IMR-90 (cell line): Measurements from ENCODE around the gene TMEM204. TPM values are rescaled to one million over a fixed set of nuclear protein-coding genes. Genes with fewer than 3 reads are reported as not detected.

Experiments
- ATAC-seq: fragments of 200-7000 bp; cut with Tn5 transposase; 2 replicates; pipeline ENCODE4 v1.9.1; 2020; ENCODE audit warnings: low read depth, mild to moderate bottlenecking, moderate library complexity
- BruUV-seq: library from RNA; stranded (reverse); fragments of 400-500 nt; replicated peaks from 2 replicates; lab custom pipeline; 2021; lab: Mats Ljungman, UMichigan
- CTCF ChIA-PET: fragments of 300-600 bp; formaldehyde crosslinking; extraction: SDS; loops from one replicate; lab custom pipeline; 2021; ENCODE audit warnings: antibody characterized with exemption; lab: Yijun Ruan, JAX
- POLR2A ChIA-PET: fragments of 300-600 bp; sonication (Branson Sonifier 250); formaldehyde crosslinking; loops from one replicate; lab custom pipeline; 2022; ENCODE audit warnings: antibody characterized with exemption; ENCODE audit not compliant: unreplicated experiment; lab: Charles Lee
- DNase-seq: peaks from one replicate; pipeline ENCODE4 v3.0.0; 2013
- H2AFZ ChIP-seq: replicated peaks from 2 replicates; pipeline ENCODE3; 2013; ENCODE audit warnings: low read length, mild to moderate bottlenecking; ENCODE audit not compliant: poor library complexity
- H2AK5ac ChIP-seq: 2 replicates; pipeline ENCODE4 v1.6.1; 2013; ENCODE audit warnings: low read depth, low read length, inconsistent platforms
- H2AK9ac ChIP-seq: replicated peaks from 2 replicates; pipeline ENCODE3; 2013; ENCODE audit warnings: mild to moderate bottlenecking, low read depth, low read length, moderate library complexity; ENCODE audit not compliant: poor library complexity
- H2BK120ac ChIP-seq: 2 replicates; pipeline ENCODE4 v1.6.1; 2013; ENCODE audit warnings: low read depth, low read length, inconsistent platforms
- H2BK15ac ChIP-seq: 3 replicates; pipeline ENCODE4 v1.6.1; 2013; ENCODE audit warnings: low read depth, low read length, inconsistent platforms
- H2BK20ac ChIP-seq: 2 replicates; pipeline ENCODE4 v1.6.1; 2013; ENCODE audit warnings: low read depth, mild to moderate bottlenecking, inconsistent platforms, low read length, moderate library complexity
- H2BK5ac ChIP-seq: 2 replicates; pipeline ENCODE4 v1.6.1; 2013; ENCODE audit warnings: mild to moderate bottlenecking, low read depth, low read length, inconsistent platforms; ENCODE audit not compliant: poor library complexity, severe bottlenecking
- H3K14ac ChIP-seq: replicated peaks from 2 replicates; pipeline ENCODE4 v1.6.1; 2013; ENCODE audit warnings: low read depth, low read length, inconsistent platforms
- H3K18ac ChIP-seq: 2 replicates; pipeline ENCODE4 v1.6.1; 2013; ENCODE audit warnings: low read depth, low read length, control low read depth
- H3K23ac ChIP-seq: 2 replicates; pipeline ENCODE4 v1.6.1; 2013; ENCODE audit warnings: low read depth, low read length, inconsistent platforms
- H3K27ac ChIP-seq: 2 replicates; pipeline ENCODE4 v1.5.1; 2013; ENCODE audit warnings: mild to moderate bottlenecking, control low read depth, low read length; ENCODE audit not compliant: insufficient read depth
- H3K27me3 ChIP-seq: 2 replicates; pipeline ENCODE4 v1.6.1; 2013; ENCODE audit warnings: low read length; ENCODE audit not compliant: control insufficient read depth, insufficient read depth
- H3K36me3 ChIP-seq: 2 replicates; pipeline ENCODE4 v1.6.1; 2013; ENCODE audit warnings: low read length, mixed read lengths; ENCODE audit not compliant: control insufficient read depth, insufficient read depth
- H3K4ac ChIP-seq: 2 replicates; pipeline ENCODE4 v1.6.1; 2013; ENCODE audit warnings: low read depth, low read length, inconsistent platforms
- H3K4me1 ChIP-seq: 2 replicates; pipeline ENCODE4 v1.6.1; 2013; ENCODE audit warnings: low read length, mixed read lengths; ENCODE audit not compliant: control insufficient read depth, insufficient read depth
- H3K4me2 ChIP-seq: 2 replicates; pipeline ENCODE4 v1.6.1; 2013; ENCODE audit warnings: low read depth, mild to moderate bottlenecking, control low read depth, low read length, moderate library complexity
- H3K4me3 ChIP-seq: 2 replicates; pipeline ENCODE4 v1.5.1; 2013; ENCODE audit warnings: low read depth, mild to moderate bottlenecking, control low read depth, low read length, moderate library complexity; ENCODE audit not compliant: insufficient read depth
- H3K56ac ChIP-seq: 2 replicates; pipeline ENCODE4 v1.6.1; 2013; ENCODE audit warnings: low read length, inconsistent platforms; ENCODE audit not compliant: insufficient read depth; ENCODE audit errors: extremely low read depth
- H3K79me1 ChIP-seq, 2 experiments: 2 replicates each; pipeline ENCODE4 v1.6.1; 2013; ENCODE audit warnings: low read length in 2 of 2, inconsistent platforms in 1 of 2, low read depth in 1 of 2
- H3K9ac ChIP-seq: 2 replicates; pipeline ENCODE4 v1.6.1; 2013; ENCODE audit warnings: low read depth, low read length, control low read depth
- H3K9me1 ChIP-seq: 2 replicates; pipeline ENCODE4 v1.6.1; 2013; ENCODE audit warnings: low read length, inconsistent platforms; ENCODE audit not compliant: insufficient read depth
- H3K9me3 ChIP-seq: 2 replicates; pipeline ENCODE4 v1.6.1; 2013; ENCODE audit warnings: low read length; ENCODE audit not compliant: control insufficient read depth, insufficient read depth
- H4K20me1 ChIP-seq: 2 replicates; pipeline ENCODE4 v1.6.1; 2013; ENCODE audit warnings: low read length, inconsistent platforms; ENCODE audit not compliant: insufficient read depth
- H4K5ac ChIP-seq: 2 replicates; pipeline ENCODE4 v1.6.1; 2013; ENCODE audit warnings: mild to moderate bottlenecking, low read depth, low read length, control low read depth
- H4K8ac ChIP-seq, 2 experiments: 2 replicates each; pipeline ENCODE4 v1.6.1; 2013; ENCODE audit warnings: low read depth in 2 of 2, low read length in 2 of 2, control low read depth in 1 of 2, inconsistent platforms in 1 of 2
- H4K91ac ChIP-seq: 2 replicates; pipeline ENCODE4 v1.6.1; 2013; ENCODE audit warnings: low read depth, low read length, inconsistent platforms; ENCODE audit not compliant: insufficient read depth
- RFX5 ChIP-seq: IDR thresholded peaks from 2 replicates; pipeline ENCODE4 v1.8.0; 2012; ENCODE audit warnings: low read depth, mild to moderate bottlenecking, low read length, moderate library complexity
- WGBS, 2 experiments: methylation state at CpG; one replicate each; pipeline versions ENCODE4 v1.1.5 to v1.1.7; 2013; ENCODE audit warnings: missing lambda C conversion rate in 2 of 2; ENCODE audit not compliant: insufficient read length in 1 of 2; ENCODE audit errors: extremely low coverage in 2 of 2; 5-methylcytosine and 5-hydroxymethylcytosine counted together
- dilution Hi-C: fragments of 300-500 bp; cut with HindIII; formaldehyde crosslinking; loops from one replicate; pipeline ENCODE4 v1.14.3; 2018; ENCODE audit warnings: low sequenced_read_pairs; ENCODE audit not compliant: unreplicated experiment
- in situ Hi-C: fragments of 300-500 bp; cut with MboI; formaldehyde crosslinking; loops from 3 replicates; pipeline ENCODE4 v1.14.3; 2019; ENCODE audit warnings: low sequenced_read_pairs, inconsistent platforms, mixed read lengths
- intact Hi-C: fragments of 100-400 bp; cut with micrococcal nuclease; formaldehyde crosslinking; loops from 2 replicates; pipeline ENCODE4 v1.10.0; 2022
- polyA plus RNA-seq, 3 experiments: library from polyadenylated mRNA; depleted of rRNA; stranded (reverse); fragments of >200 nt; gene quantifications; 2 replicates each; pipeline ENCODE4 v1.2.3, GENCODE V29; 2012; ENCODE audit warnings: low replicate concordance in 1 of 3
- total RNA-seq: library from RNA; depleted of rRNA; stranded (reverse); fragments of >200 nt; gene quantifications from 2 replicates; pipeline ENCODE4 v1.2.3, GENCODE V29; 2012

TMEM204 gene
- total and polyA plus RNA-seq, 2 of the 4 experiments (the other 2 are of a cell fraction): 7.0 to 12.3 TPM

GRCh38 chr16:1579214-1579613 lies 45.7 kb downstream of the TMEM204 start:
- no peak overlapping the region for H3K18ac ChIP-seq
- H4K5ac ChIP-seq: no peak overlapping the region
- H3K9me1 ChIP-seq: peaks cover 3% of the 10 kb centered on the region; the same call in 1 of the 2 replicates
- H3K79me1 ChIP-seq: no peaks in the 10 kb centered on the region
- no peak overlapping the region for H4K8ac ChIP-seq
- DNase-seq (no peak), ATAC-seq (no peak)
- H2AK5ac ChIP-seq: no peak overlapping the region
- in situ Hi-C loops (no loop called here), dilution Hi-C loops (no loop called here), intact Hi-C loops (no loop called here)
- no peak overlapping the region for H2BK120ac ChIP-seq
- no peak overlapping the region for H2AFZ ChIP-seq
- no peak overlapping the region for H3K4me3 ChIP-seq
- no peak overlapping the region for H3K23ac ChIP-seq
- H3K4me2 ChIP-seq: no peak overlapping the region
- no peak overlapping the region for H3K27ac ChIP-seq
- no peak overlapping the region for H2AK9ac ChIP-seq
- no peak overlapping the region for H4K91ac ChIP-seq
- 100% methylated on average over 1 of the region's 5 CpGs; no CpG with 5 or more reads in 1 of the 2 experiments for WGBS, 2 experiments
- H3K56ac ChIP-seq: no peak overlapping the region
- H3K36me3 ChIP-seq: peaks cover 24% of the 10 kb centered on the region
- H2BK5ac ChIP-seq: no peak overlapping the region
- H3K9ac ChIP-seq: no peak overlapping the region
- H3K27me3 ChIP-seq: no peaks in the 10 kb centered on the region
- H3K9me3 ChIP-seq: no peaks in the 10 kb centered on the region
- H4K20me1 ChIP-seq: no peaks in the 10 kb centered on the region
- no peak overlapping the region for H2BK20ac ChIP-seq
- no peak overlapping the region for H3K14ac ChIP-seq
- H3K4me1 ChIP-seq: no peaks in the 10 kb centered on the region
- no TSS peak for BruUV-seq
- CTCF ChIA-PET: no interaction called here
- H3K4ac ChIP-seq: no peak overlapping the region
- POLR2A ChIA-PET: no interaction called here
- TF ChIP-seq RFX5: no peak
- H2BK15ac ChIP-seq: no peak overlapping the region
